T follicular helper cell (primary cell): ENCODE measurements around the gene EHD4.

Source experiments
- DNase-seq: peaks from one replicate; pipeline ENCODE4 v3.0.0-alpha.2; 2020; ENCODE audit warnings: low read depth

Gene EHD4

GRCh38 chr15:41895491-41895890 lies 76.9 kb downstream of the EHD4 start:
- DNase-seq: no peak

GRCh38 chr15:41894791-41895463 lies 77.4 kb downstream of the EHD4 start:
- DNase-seq: peak; percentile 86

DNA sequence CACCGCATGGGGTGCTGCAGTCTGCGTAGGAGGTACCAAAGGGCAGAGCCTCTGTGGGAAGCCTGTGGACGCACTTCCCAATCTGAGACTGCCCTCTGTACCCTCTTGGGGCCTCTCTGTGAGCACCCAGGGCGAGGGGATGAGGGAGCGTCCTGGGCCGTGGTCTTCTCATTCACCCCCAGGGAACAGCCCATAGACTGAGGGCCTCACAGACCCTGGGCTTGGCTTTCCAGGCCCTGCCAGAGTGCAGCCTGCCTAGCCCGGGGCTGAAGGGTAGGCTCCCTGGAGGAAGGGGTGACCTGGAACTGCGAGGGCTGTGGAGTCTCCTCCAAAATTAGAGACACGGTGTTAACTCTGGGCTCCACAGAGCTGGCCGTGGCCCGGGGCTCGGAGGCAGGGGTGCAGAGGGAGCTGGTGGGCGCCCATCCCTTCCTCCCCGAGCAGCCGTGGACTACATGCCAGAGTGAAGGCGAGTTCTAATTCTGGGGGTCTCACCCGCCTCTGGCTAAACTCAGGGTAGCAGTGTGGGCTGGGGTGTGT lies 78.0 kb downstream of the EHD4 start:
- DNase-seq: no peak

GRCh38 chr15:41893422-41894250 lies 78.7 kb downstream of the EHD4 start, which contains the start of gene SPTBN5:
Gene SPTBN5 (minus strand): TSS chr15:41894053. CDS start chr15:41893497, 556 bp downstream.
- DNase-seq: no peak

- no peak for DNase-seq
Observed at GRCh38 chr15:41892621-41893421, 79.5 kb downstream of the EHD4 start.

DNA sequence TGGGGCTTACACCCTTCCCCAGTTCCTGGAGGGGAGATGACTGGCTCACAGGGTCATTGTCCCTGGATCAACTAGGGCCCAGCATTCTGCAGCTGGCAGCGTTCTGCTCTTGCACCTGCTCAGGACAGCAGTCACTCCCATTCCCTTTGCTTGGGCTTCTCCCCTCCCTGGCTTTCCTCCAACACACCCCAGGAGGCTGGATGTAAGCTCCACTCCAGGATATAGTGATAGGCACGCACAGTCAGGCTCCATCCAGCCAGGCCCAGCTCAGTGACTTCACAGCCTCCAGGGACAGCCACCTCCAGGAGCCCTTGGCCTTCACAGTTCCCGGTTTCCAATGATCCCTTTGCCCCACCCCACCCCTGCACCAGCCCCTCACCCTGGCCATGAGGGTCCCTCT lies 80.4 kb downstream of the EHD4 start:
- no peak for DNase-seq

- DNase-seq: no peak
Observed at GRCh38 chr15:41891226-41891625, 81.1 kb downstream of the EHD4 start.

DNA sequence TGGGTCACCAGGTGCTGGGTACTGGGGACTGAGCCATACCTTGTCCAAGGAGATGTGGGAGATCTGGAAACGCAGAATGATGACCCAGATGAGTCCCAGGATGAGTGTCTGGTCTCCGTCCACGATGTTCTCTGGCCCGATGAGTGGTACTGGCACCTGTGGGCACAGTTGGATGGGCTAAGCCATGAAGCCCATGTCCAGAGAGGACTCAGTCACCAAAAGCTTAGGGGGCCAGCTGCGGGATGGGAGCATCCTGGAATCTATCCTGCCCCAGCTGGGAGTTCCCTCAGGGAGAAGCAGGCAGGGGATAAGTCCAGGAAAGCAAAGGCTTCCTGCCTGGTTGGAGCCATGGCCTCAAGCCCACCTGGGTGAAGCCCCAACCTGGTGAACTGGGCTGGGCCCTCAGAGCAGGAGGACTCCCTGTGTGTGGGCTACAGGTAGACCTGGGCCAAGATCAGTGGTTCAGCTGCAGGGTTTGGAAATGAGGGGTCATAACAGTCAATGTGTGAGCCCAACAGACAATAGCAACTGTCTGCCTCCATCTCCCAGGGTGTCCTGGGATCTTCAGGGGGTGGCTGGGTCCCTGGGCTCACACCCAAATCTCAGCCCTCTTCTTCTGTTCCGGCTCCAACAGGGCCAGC lies 82.2 kb downstream of the EHD4 start:
- no peak for DNase-seq

- no peak for DNase-seq
Observed at GRCh38 chr15:41888662-41889253, 83.6 kb downstream of the EHD4 start.

DNA sequence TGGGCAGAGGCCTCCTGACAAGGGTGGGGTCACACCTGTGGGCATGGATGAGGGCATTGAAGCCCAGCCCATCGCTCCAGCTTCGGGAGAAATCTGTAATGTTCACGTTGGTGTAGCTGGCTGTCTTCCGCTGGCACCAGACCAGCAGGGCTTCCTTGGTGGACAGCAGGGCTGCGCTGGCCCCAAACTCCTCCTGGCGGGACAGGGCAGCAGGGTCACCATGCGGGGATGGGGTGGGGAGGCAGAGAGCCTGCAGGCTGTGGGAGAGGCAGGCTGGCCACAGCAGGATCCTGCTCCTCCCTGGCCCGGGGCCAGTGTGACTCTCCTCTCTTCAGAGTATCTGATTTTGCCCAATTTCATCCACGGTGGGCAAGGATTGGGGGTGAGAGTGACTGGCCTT lies 84.5 kb downstream of the EHD4 start:
- DNase-seq: no peak

DNA sequence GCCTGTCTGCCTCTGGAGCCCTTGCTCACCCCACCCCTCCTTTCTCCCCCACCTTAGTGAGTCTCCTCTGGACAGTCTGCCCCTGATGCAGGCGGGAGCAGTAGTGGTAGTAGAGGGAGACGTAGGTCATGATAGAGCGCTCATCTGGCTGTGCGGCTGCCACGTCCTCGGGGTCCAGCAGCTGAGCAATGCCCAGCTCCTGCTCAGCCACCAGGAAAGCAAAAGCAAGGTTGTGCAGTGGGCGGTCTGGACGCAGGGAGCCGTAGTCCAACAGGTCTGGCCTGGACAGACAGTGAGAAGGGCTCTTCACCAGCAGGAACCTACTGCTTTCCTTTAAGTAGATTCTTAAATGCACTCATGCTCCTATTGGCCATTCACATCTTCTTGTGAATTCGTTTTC lies 85.2 kb downstream of the EHD4 start:
- DNase-seq: no peak

DNA sequence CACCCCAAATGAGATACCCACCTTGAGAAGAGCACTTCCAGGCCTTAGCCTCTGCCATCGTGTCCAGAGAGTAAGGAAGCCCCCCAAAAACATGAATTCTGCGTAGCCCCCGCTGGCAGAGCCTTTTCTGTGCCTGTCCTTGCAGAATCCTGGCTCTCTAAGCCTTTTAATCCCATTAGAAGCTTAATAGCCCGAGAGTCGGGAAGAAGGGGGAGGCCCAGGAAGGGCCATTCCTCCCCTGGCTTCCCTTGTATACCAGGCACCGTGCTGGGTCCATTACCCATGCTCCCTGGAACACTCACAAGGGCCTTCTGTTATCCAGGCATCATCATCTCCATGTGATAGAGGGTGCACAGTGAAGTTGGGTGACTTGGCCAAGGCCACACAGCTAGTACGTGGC lies 85.6 kb downstream of the EHD4 start:
- no peak for DNase-seq

DNA sequence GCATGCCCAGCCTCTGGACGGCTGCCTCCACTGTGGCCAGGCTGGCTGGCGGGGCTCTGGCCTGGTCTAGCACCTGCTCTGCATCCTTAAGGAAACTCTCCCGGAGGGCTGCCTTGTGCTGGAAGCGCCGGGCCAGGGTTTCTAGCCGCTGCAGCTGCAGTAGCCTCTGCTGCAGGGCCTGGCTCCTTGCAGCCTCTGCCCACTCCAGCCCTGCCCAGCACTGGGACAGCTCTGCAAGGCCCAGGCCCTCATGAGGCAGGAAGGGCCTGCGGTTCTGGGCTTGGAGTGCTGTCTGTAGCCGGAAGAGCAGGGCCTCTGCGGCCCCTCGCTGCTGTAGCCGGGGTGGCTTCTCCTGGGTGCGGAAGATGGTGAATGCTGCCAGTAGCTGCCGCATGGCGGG lies 86.5 kb downstream of the EHD4 start:
- no peak for DNase-seq

- no peak for DNase-seq
Observed at GRCh38 chr15:41885321-41885720, 87.0 kb downstream of the EHD4 start.

- DNase-seq: no peak
Observed at GRCh38 chr15:41884458-41884857, 87.9 kb downstream of the EHD4 start.

DNA sequence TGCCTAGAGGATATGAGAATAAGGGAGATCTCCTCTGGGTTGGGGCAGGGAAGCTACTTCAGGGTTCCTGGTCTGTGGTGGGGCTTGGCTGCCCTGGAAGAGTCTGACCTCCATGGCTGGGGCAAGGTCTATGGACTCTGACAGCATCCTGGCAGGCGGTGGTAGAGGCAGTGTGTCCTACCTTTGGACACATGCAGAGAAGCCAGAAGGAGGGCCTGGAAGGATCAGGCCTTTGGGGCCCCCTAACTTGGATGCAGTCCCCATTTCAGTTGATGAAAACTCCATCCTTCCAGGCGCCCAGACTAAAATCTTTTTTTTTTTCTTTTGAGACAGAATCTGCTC lies 88.9 kb downstream of the EHD4 start:
- no peak for DNase-seq

GRCh38 chr15:41882689-41883483 lies 89.5 kb downstream of the EHD4 start:
- DNase-seq: no peak

DNA sequence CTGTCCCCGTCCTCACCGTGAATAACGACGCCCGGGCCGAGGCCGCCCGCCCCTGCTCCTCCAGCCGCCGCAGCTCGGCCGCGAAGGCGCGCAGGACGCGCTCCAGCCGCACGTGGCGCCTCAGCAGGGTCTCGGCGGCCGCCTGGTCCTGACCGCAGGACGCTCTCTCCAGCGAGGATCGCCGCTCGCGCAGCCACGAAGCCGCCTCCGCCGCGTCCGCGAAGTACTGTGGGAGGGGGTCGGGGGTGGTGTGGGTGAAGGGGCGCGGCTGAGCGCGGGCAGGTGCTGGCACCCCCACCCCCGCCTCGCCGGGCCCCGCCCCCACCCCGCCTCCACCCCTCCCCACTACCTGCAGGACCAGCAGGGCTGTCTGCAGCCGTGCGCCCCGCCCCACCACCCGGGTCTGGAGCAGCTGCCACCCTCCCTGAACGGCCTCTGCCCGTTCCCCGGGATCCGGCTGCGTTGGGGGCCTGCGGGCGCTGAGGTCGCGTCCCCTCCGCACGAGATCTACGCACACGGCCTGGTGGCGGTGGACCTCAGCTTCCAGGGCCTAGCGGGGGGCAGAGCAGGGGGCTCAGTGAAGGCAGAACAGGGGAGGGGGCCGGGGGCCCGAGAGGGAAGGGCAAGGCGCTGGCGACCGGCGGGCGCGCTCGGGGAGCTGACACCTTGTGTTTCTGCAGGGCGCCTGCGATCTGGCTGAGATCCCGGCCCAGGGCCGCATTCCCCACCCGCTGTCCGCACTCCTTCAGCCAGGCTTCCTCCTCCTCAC lies 90.3 kb downstream of the EHD4 start:
- DNase-seq: no peak

DNA sequence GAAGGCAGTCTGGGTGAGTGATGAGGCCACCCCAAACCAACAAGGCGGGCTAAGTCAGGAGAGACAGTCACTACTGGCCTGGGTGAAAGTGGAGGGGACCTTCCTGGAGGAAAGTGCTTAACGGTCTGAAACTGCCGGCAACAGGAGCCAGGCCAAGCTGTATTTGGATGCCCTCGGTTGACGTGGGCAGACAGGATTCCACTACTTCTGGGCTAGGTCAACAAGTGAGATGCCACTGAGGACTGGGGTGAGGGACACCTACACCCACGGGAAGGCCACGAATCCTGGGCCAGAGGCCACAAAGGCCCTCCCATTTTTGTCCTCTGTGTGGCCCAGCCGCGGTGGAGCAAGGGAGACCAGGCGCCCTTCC lies 90.8 kb downstream of the EHD4 start:
- DNase-seq: no peak

DNA sequence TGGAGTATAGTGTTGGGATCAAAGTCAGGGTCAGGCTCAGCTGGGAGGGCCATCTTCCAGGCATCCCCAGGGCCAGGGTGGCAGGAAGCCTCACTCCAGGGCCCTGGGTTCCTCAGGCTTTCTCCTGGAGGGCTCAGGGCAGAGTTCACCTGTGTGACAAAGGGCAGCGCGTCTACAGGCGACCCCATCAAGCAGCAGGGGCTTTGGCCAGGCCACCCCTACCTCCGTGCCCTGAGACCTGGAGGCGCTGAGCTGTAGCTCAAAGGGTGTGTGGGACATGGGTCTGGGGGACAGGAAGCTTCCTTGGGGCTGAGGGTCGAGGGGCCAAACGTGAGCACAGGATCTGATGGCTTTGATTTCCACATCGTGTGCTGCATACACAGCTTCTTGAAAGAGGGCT lies 91.3 kb downstream of the EHD4 start:
- no peak for DNase-seq
